Upper lobe of right lung (tissue), 1 donor: ENCODE results near the gene C7orf25. TPM values are rescaled to one million over a fixed set of nuclear protein-coding genes. Genes with fewer than 3 reads are reported as not detected.
A peak's percentile ranks its signal among the peaks of the same experiment; 100 is the strongest.

Experiments
- ATAC-seq: fragments of 200-7000 bp; cut with Tn5 transposase; one replicate; pipeline ENCODE4 v1.9.1; 2020; ENCODE audit warnings: mild to moderate bottlenecking, moderate library complexity
- DNase-seq: peaks from one replicate; pipeline ENCODE4 v3.0.0-alpha.2; 2020
- H3K27ac ChIP-seq: fragments of 200-600 bp; one replicate; pipeline ENCODE4 v1.8.0; 2022
- H3K27me3 ChIP-seq: fragments of 200-600 bp; one replicate; pipeline ENCODE4 v1.8.0; 2022; ENCODE audit warnings: mild to moderate bottlenecking
- H3K36me3 ChIP-seq: fragments of 200-600 bp; one replicate; pipeline ENCODE4 v1.8.0; 2022
- H3K4me1 ChIP-seq: fragments of 200-600 bp; one replicate; pipeline ENCODE4 v1.8.0; 2022
- H3K4me3 ChIP-seq: fragments of 200-600 bp; one replicate; pipeline ENCODE4 v1.8.0; 2022; ENCODE audit warnings: mild to moderate bottlenecking
- H3K9me3 ChIP-seq: fragments of 200-600 bp; one replicate; pipeline ENCODE4 v1.8.0; 2022
- CTCF ChIP-seq: fragments of 200-600 bp; IDR thresholded peaks from one replicate; pipeline ENCODE4 v1.8.0; 2022; ENCODE audit warnings: antibody characterized with exemption
- intact Hi-C: fragments of 100-400 bp; cut with DNase I; formaldehyde crosslinking; loops from one replicate; pipeline ENCODE4 v1.11.0; 2022
- total RNA-seq: library from RNA; stranded (reverse); fragmentation: NEBNext Ultra II Directional; extraction: Animal tissue kit (Norgen Biotek cat#: 25700); gene quantifications from one replicate; pipeline ENCODE4 v1.2.1, GENCODE V29; 2021
- donor health status: DM: no; HTN: yes; CAD: no; lungs with severe emphysema.

Gene C7orf25
- total RNA-seq, 1 donor from 2014 or later = 7.4 TPM

GRCh38 chr7:42915356-42915755 lies 3.5 kb upstream of the C7orf25 start:
- Histone ChIP-seq H3K27ac (peak overlapping the region; percentile 52), H3K9me3 (no peaks in the 10 kb centered on the region), H3K4me1 (peaks cover 15% of the 10 kb centered on the region), H3K27me3 (no peaks in the 10 kb centered on the region), H3K4me3 (no peak overlapping the region), H3K36me3 (peaks cover 40% of the 10 kb centered on the region)
- intact Hi-C loops = no loop called here
- ATAC-seq = no peak
- no peak for DNase-seq
- TF ChIP-seq CTCF = no peak

GRCh38 chr7:42914421-42915045 lies 2.7 kb upstream of the C7orf25 start:
- TF ChIP-seq CTCF = no peak
- no peak overlapping the region for H3K4me3 ChIP-seq
- no peak for ATAC-seq

GRCh38 chr7:42914009-42914408 lies 2.1 kb upstream of the C7orf25 start:
- Histone ChIP-seq H3K4me3 (no peak overlapping the region), H3K36me3 (peaks cover 26% of the 10 kb centered on the region), H3K27ac (peak overlapping the region; percentile 52), H3K9me3 (no peaks in the 10 kb centered on the region), H3K4me1 (peaks cover 22% of the 10 kb centered on the region), H3K27me3 (no peaks in the 10 kb centered on the region)
- no peak for DNase-seq
- TF ChIP-seq CTCF = no peak
- ATAC-seq = no peak
- intact Hi-C loops = no loop called here

More at GRCh38 chr7:42914421-42915045, 2.7 kb upstream of the C7orf25 start:
- H3K36me3 ChIP-seq = peaks cover 32% of the 10 kb centered on the region
- no peaks in the 10 kb centered on the region for H3K9me3 ChIP-seq
- H3K27me3 ChIP-seq = no peaks in the 10 kb centered on the region
- intact Hi-C loops = no loop called here
- peaks cover 21% of the 10 kb centered on the region for H3K4me1 ChIP-seq
- no peak for DNase-seq
- H3K27ac ChIP-seq = peak overlapping the region; percentile 52

GRCh38 chr7:42913591-42913990 lies 1.7 kb upstream of the C7orf25 start:
- Histone ChIP-seq H3K36me3 (peaks cover 25% of the 10 kb centered on the region), H3K4me1 (peaks cover 22% of the 10 kb centered on the region), H3K9me3 (no peaks in the 10 kb centered on the region), H3K4me3 (no peak overlapping the region), H3K27ac (peak overlapping the region; percentile 52), H3K27me3 (no peaks in the 10 kb centered on the region)
- intact Hi-C loops = no loop called here
- TF ChIP-seq CTCF = no peak
- ATAC-seq (no peak), DNase-seq (no peak)

- no peak for DNase-seq
- Histone ChIP-seq H3K9me3 (no peaks in the 10 kb centered on the region), H3K27ac (peak overlapping the region; percentile 81), H3K4me1 (peaks cover 29% of the 10 kb centered on the region), H3K27me3 (no peaks in the 10 kb centered on the region), H3K4me3 (peak overlapping the region; percentile 71), H3K36me3 (no peaks in the 10 kb centered on the region)
- intact Hi-C loops = no loop called here
- TF ChIP-seq CTCF = no peak
- no peak for ATAC-seq
These were observed 1.6 kb downstream of the C7orf25 start for GRCh38 chr7:42910306-42910705.

- ATAC-seq (no peak), DNase-seq (no peak)
- Histone ChIP-seq H3K9me3 (no peaks in the 10 kb centered on the region), H3K4me3 (no peak overlapping the region), H3K27me3 (no peaks in the 10 kb centered on the region), H3K27ac (no peak overlapping the region), H3K36me3 (no peaks in the 10 kb centered on the region), H3K4me1 (peaks cover 15% of the 10 kb centered on the region)
- TF ChIP-seq CTCF = no peak
- intact Hi-C loops = no loop called here
These were observed 4.6 kb downstream of the C7orf25 start for GRCh38 chr7:42907316-42907715.
